Pulmonary artery endothelial cell (primary cell): ENCODE results near the gene THSD4. TPM values are rescaled to one million over a fixed set of nuclear protein-coding genes. Genes with fewer than 3 reads are reported as not detected.
"Not testable (repeated sequence)": the region's sequence is repeated elsewhere in the genome, so short reads cannot be mapped to it uniquely, and the experiment has no call there.

Source experiments
- DNase-seq: peaks from one replicate; pipeline ENCODE4 v3.0.0-alpha.2; 2011; ENCODE audit warnings: low read depth, low spot score
- total RNA-seq: library from RNA; depleted of rRNA; stranded (reverse); fragments of >200 nt; gene quantifications from 2 replicates; pipeline ENCODE4 v1.2.3, GENCODE V29; 2014

THSD4 gene
- total RNA-seq, 1 donor from 2014 or later: 35.2 TPM

DNA sequence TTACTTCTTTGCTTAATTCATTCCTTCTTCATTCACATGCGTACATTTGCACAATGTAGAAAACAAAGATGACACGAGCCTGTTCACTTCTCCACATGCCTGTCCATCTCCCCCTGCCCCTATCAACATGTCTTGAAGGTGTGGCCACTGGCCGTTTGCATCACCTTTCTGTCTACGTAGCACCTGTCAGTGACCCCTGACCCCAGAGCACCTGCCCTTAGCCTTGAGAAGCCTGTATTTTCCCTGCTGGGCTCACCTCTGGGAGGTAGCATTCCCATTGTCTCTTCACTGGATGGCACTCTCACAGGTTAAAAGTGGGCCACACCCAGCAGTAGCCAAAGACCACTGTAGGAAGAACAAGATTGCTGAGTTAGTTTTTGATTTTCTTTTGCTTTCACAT, 234.1 kb downstream of the THSD4 start:
- no peak for DNase-seq

DNA sequence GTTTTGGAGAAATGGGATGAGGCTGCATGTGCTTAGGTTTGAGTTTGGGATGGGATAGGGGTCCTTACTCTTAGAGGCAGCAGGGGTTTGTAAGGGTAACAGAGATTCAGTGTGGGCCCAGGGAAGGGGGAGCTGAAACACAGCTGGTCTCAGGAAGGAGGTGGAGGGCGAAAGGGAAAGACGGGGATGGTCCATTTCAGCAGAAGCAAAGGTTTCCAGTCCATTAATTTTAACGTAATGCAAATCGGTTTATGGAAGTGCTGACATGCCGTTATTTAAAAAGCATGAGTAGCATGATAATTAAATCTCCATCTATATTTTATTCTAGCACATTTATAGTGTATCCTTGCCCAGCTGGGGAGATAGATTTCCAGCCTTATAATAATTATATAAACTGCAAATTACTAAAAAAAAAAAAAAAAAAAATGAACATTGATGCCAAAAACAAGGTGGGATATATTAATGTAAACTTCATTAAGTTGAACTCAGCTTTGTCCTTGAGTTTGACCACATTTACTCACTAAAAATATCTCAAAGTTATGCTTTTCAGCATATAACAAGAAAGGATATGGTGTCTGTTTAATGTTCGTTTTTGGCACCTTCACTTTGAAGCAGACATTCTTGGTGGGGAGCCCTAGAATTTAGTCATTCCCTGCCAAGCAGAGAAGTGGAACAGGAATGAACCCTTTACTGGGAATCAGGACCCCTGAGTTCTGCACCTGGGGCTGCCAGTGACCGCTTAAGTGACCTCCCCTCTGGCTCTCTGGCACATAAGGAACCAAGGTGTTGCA, 234.7 kb downstream of the THSD4 start:
- DNase-seq: no peak

DNA sequence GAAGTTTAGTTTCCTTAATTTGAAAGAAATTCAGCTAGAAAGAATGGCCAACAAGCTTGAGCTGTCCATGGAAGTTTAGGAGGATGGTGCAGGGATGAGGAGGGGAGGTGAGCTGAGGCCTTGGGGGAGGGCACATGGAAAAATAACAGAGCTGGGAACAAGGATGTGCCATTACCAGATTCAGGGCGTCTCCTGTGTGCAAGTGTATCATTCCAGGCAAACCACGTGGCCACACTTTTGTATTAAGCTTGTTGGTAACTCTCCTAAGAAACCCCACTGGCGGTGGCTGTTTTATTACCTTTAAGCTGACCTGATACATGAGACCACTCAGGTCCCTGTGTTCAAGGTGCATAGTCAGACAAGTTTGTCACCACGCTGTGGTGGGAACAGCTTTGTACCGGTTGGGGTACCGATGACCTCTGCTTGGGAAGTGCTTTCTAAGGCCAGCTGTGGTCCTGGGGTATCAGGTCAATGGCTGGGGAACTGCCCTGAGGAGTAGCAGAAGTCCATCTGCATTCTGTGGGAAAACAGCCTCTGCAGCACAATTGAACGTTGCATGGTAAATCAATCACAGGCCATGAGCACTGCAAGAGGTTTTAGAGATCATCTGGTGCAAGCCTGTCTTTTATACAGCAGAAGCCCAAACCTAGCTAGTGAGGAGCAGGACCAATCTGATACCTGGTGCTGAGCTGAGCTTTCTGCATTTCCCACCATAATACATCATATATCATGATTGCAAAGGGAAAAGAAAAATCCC, 235.5 kb downstream of the THSD4 start:
- no peak for DNase-seq

DNA sequence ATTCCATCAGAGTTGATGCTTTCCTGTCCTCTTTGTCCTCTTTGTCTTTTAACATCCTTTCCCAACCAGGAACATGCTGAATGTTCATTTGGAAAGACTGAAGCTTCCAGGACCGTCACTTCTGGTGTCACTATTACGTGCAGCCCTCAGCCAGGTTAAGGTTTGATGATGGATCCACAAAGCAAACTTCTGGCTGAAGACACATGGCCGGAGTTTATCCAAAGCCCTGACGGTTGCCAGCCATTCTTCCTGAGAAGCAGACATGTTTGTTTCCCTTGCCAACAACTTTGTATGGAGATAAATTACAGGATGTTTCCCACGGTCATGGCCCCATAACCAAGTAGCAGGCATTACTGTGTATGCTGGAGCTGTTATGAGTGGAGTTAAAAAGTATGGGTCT, 236.9 kb downstream of the THSD4 start:
- DNase-seq: no peak

DNA sequence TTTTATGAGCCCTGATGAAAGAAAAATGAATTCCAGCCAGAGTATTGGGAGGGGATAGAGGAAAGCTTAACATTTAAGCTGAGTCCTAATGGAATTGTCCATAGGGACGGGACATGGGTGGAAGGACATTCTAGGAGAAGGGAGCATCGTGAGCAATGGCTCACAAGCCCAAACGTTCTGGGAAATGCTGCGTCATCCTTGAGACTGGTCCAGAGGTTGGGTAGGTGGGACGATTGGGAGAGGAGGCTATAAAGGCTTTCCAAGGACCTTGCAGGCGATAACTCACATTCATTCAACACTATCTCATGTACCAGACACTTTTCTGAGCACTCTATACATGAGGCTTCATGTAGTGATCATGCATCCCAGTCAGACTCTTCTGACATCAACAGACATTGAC, 237.5 kb downstream of the THSD4 start:
- no peak for DNase-seq

DNA sequence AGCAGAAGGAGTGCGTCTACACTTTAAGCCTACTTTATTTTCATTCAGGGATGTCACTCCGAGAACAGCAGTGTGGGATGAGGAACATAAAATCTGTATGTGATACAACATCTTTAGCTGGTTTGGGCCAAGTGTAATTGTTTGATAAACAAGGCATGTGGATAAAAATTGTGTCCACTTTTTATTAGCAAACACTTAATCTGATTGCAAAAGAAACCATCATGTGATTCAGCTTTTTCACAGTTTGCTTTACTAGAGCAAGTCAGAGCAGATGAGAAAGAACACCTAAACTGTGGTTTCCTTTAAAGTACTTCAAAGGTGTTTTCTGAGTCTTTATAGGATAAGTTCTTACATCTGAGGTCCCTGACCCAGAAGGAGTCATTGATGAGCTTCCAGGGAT, 237.9 kb downstream of the THSD4 start:
- DNase-seq: no peak

DNA sequence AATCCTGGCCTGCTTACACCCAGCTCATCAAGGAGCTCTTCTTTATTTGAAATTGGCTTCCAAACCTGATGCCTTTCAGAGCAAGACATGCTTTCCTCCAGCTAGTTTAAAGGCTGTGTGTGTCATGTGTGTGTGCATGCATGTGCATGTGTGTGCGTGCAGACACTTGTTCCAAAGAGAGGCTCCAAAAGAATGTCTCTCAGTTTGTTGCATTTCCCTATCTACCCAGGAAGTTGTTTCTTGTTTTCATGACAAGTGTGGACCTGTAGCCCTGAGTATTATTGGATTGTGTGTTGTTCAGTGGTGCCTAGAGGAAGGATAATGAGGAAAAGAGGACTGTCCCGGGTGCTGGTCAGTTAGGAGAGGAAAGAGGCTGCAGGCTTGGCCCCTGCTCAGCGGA, 240.0 kb downstream of the THSD4 start:
- no peak for DNase-seq

DNA sequence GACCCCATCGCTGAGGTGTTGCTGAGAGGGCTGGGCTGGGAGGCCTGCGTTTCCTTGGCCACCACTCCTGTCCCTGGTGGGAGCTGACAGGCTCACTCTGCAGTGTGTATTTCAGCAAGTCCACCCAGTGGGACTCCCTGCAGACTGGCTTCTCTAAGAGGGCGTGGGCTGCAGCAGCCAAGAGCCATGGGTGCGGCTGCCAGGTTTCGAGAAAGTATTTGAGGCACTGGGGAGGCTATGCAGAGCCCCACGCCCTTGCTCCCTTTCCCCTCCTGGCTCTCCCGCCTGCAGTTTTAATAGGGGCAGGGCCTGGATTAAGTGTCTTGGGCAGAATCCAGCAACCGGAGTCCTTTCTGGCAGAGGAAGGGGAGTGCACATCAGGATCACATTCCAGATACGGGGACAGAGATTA, 242.1 kb downstream of the THSD4 start:
- no peak for DNase-seq

DNA sequence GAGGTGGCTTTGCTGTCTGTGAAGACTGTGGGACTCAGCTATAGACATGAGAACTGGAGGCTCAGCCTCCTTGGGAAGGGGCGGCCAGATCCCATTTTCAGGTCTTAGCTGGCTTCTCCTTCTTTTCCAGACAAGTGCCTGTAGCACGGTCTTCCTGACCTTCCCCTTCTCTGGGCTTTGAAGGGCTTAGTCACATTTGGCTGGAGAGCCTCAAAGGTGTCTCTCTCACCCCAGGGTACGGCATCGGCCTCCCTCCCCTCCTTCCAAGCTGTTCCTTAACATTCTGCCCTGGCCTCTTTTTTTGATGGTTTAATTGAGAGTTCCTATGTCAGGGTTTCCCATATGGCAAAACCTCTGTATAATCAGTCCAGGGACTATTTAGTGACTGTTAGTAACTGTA, 242.7 kb downstream of the THSD4 start:
- no peak for DNase-seq

DNA sequence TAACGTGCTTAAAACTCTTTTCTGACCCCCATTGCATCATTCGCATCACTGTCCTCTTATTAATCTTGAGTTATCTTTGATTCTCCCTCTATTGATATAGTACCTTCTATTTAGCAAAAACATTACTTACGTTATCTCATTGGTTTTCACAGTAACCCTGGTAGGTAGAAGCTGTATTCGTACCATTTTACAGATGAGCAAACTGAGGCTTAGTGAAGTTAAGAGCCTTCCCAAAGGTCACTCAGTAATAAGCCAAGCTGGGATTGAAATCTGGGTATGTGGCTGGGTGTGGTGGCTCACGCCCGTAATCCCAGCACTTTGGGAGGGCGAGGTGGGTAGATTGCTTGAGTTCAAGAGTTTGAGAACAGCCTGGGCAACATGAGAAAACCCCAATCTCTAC, 244.0 kb downstream of the THSD4 start:
- DNase-seq: no peak

DNA sequence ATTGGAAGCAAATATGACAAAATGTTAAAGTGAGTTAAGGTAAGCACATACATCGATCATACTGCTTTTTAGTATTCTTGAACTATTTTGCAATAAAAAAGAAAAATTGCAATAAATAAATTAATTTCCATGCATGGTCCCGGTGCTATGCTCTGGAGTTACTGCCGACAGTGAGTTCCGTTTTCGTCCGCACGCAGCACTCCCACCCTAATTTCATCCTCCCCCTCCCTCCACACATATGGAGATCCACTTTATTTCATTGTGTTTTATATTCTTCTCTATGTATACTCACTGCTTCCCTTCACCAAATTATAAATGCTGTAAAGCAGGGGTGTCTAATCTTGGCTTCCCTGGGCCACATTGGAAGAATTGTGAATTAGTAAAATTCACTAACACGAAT, 247.3 kb downstream of the THSD4 start:
- no peak for DNase-seq

DNA sequence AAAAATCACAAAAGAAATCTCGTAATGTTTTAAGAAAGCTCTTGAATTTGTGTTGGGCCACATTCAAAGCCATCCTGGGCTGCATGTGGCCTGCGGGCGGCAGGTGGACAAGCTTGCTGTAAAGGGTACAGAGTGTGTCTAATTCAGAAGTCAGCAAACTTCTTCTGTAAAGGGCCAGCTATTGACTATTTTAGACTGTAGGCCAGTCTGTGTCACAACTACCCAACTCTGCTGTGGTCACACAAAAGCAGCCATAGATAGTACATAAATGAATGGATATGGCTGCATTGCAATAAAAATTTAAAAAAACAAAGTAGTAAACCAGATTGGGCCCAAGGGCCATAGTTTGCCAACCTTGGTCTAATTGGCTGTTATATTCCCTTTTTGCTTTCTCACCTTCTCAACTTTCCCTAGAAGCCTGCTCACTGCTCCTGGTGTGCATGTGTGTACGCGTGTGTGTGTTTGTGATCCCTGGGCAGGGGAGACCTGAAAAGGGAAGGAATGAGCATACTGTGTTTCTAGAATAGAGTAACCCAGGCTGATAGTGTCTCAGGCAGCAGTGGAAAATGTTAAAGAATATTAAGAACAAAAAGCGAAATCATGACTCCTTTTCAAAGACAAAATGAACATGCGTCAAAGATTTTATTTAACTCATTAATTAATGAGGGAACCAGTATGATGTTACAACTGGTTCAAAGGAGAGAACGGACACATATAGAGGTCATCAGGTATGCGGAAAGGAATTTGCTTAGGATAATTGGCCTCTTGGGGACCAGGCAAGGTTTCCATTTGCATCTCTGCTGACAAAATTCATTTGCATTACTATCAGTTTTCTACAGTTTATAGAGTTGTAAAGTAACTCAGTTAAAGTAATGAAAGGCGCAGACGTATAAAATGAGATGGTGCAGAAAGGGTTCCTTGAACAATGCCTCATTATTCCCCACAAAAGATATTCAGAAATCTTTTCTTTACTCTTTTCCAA, 248.0 kb downstream of the THSD4 start:
- no peak for DNase-seq

DNA sequence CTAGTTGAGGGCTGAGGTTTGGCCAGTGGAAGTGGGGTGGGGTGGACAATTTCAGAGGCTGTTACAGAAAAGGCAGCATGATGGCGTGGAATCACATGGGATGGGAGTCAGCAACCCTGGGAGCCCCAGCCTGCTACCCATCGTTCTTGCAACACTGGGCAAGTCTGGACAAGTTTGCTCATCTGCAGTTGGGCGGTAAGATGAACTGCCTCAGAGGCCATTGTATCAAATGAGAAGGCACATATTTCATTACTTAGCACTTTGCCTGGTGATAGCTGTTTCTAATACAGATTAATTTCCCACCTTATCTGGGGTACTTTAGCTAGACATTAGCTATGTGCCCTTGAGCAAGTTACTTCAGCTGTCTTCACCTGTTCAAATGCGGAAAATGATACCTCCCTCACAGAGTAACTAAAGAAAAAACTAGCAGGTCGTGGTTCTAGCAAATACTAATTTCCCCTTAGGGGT, 248.9 kb downstream of the THSD4 start:
- no peak for DNase-seq

DNA sequence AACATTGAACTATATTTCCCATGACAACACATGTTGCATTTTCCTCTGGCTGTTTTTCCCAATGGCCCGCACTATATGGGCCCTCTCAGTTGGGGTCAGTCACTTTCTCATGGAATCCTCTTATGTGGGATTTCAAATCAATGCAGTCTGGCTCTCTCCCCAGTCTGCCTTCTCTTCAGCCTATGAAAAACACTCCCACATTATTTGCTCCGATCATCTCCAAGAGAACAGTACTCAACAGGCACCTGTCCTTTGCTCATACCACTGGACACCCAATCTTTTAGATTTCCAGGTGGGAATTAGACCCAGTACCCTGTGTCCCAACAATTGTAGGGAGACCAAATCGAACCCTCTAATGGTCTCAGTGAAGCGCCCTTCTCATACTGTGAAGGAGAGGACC, 251.3 kb downstream of the THSD4 start:
- DNase-seq: no peak

DNA sequence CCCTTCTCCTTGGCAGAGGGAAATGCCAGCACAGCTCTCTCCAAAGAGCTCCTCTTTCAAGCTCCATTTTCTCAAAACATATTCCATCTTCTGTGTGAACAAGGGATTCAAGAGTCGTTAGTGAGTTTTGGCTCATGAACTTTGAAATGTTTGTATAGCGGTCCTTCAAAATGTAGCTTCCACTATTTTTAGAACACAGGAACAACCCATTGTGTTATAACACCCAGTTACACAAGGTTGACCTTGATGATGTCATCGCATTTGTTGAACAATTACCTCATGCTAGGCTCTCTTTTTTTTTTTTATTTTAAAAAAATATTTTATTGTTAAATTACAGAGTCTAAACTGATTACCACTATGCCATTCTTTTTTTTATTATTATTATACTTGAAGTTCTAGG, 251.7 kb downstream of the THSD4 start:
- no peak for DNase-seq

DNA sequence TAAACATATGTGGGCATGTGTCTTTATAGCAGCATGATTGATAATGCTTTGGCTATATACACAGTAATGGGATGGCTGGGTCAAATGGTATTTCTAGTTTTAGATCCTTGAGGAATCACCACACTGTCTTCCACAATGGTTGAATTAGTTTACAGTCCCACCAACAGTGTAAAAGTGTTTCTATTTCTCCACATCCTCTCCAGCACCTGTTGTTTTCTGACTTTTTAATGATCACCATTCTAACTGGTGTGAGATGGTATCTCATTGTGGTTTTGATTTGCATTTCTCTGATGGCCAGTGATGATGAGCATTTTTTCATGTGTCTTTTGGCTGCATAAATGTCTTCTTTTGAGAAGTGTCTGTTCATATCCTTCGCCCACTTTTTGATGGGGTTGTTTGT, 252.5 kb downstream of the THSD4 start:
- DNase-seq: not testable (repeated sequence)

DNA sequence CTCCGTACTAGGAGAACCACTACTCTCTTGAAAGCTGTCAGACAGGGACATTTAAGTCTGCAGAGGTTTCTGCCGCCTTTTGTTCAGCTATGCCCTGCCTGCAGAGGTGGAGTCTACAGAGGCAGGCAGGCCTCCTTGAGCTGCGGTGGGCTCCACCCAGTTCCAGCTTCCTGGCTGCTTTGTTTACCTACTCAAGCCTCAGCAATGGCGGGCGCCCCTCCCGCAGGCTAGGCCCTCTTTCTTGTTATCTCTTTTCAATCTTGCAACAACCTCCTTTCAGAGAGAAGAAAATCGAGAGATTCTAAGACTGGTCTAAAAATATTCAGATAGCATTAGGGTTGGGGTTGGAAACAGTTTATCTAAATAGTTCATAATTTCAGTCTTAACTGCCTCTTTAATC, 257.5 kb downstream of the THSD4 start:
- DNase-seq: not testable (repeated sequence)

DNA sequence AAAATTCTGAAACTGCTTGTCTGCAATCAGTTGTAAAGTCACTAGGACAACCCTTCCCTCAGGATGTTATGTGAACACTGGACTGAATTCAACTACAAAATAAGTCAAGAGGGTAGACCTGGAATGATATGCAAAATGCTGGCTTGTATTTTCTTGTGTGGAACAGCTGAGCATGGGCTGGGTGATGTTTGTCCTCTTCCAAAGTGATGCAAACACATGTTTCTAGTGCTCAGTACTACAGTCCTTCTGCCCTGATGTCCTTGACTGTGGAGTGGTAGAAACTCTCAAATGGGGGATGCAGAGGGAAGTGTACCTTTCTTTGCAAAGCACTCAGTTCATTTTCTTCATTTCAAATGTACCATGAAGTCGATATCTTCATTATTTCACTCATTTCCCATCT, 258.6 kb downstream of the THSD4 start:
- no peak for DNase-seq

DNA sequence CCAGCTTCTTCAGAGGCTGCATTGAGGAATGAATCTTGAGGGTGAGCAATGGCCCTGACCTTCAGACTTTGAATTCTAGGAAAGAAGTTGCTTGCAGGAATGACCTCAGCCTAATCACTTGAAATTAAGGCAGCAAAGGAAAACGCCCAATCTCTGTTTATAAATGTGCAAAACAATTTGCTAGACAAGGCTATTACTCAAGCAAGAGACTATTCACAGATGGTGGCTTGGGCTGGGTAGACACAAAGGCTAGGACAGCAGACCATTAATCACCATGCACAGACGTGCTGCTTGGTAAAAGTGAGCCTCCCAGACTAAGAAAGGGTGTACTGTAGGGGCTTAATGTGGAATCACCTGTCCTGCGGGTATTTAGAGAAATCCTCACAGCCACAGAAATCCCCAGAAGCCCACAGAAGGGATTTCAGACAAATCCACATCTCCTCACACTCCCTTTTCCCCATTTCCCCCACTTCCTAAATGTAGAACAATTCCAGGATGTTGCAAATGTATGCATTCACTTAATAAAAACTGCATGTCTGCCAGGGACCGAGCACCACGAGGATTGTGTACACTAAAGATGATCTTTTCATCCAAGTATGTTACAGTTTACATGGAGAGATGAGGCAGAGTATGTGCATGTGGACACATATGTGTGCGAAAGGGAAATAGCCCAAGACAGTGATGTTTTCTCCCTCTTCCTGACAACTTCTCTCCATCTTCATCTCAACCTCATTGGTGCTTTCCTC, 259.5 kb downstream of the THSD4 start:
- DNase-seq: no peak

DNA sequence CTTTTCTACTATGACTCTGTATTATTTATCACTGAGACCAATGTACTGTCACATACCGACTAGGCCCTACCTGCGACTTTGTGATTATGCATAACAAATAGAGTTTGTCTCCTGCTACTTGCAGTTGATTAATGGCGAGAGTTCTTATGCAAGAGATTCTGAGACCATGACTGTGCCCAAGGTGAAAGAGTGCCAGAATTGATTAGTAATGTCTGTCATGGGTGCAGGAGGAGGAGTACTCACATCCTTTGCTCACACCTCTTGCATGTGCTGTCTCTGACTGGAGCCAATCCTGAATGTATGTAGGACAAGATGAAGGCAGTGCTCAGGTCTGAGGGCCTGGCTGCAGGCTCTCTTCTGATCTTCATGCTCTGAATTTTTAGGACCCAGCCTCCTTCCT, 260.7 kb downstream of the THSD4 start:
- no peak for DNase-seq

DNA sequence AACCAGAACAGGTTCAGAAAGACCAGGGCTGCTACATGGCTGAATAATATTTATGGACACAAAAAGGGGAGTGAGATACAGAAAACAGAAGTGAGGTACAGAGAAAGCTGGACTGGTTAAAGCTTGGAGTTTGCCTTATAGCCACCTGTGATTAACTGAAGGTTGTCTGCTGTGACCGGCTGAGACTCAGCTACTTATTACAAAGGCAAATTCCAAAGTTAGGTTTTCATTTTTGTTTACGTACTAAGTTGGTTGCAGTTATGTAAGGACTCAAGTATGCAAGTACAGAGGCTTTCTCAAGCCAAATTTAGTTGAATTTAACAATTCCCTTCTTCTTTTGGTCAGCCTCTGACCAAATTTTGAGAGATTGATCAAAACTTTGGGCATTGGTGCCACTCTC, 264.6 kb downstream of the THSD4 start:
- no peak for DNase-seq
